Caki2 (cell line): ENCODE data around the gene SLC39A2. TPM values are rescaled to one million over a fixed set of nuclear protein-coding genes. Genes with fewer than 3 reads are reported as not detected.
"Not testable (repeated sequence)": the region's sequence is repeated elsewhere in the genome, so short reads cannot be mapped to it uniquely, and the experiment has no call there.

Source experiments
- DNase-seq: peaks from one replicate; pipeline ENCODE4 v3.0.0-alpha.2; 2015; ENCODE audit warnings: low read depth
- in situ Hi-C: cut with HindIII; loops from 2 replicates; pipeline ENCODE4 v1.10.0; 2016; ENCODE audit warnings: low sequenced_read_pairs, low pct_unique_long_range_greater_than_20kb, mixed read lengths
- total RNA-seq: library from RNA; depleted of rRNA; stranded (reverse); fragments of >200 nt; shearing (Covaris generic); gene quantifications from 2 replicates; pipeline ENCODE4 v1.2.3, GENCODE V29; 2014; ENCODE audit warnings: low replicate concordance; rRNA removed

SLC39A2 gene
- total RNA-seq, 1 experiment from 2014 or later, result 0.27 TPM

- in situ Hi-C loops, result no loop called here
- no peak for DNase-seq
These were observed 39.6 kb downstream of the SLC39A2 start for GRCh38 chr14:21038441-21039422.

- in situ Hi-C loops, result no loop called here
- peak; percentile 28 for DNase-seq
These were observed 40.7 kb downstream of the SLC39A2 start for GRCh38 chr14:21039585-21040369.

- in situ Hi-C loops, result no loop called here
These were observed 41.4 kb downstream of the SLC39A2 start for GRCh38 chr14:21040370-21040925.

GRCh38 chr14:21040941-21041340 lies 41.8 kb downstream of the SLC39A2 start:
- in situ Hi-C loops, DNase-seq: not testable (repeated sequence)

More at GRCh38 chr14:21040370-21040925, 41.4 kb downstream of the SLC39A2 start:
- DNase-seq, result no peak

GRCh38 chr14:21041676-21042433 lies 42.8 kb downstream of the SLC39A2 start, which contains the start of gene RNASE7:
Gene RNASE7, plus strand, starts transcription at chr14:21042362. Its CDS starts 631 bp downstream, at chr14:21042993.
- in situ Hi-C loops, result no loop called here
- no peak for DNase-seq

GRCh38 chr14:21042918-21043317 lies 43.8 kb downstream of the SLC39A2 start:
- no peak for DNase-seq
- in situ Hi-C loops, result no loop called here

GRCh38 chr14:21043387-21043973 lies 44.4 kb downstream of the SLC39A2 start:
- in situ Hi-C loops, result no loop called here
- no peak for DNase-seq

GRCh38 chr14:21043974-21044618 lies 45.0 kb downstream of the SLC39A2 start:
- in situ Hi-C loops, result no loop called here
- DNase-seq, result no peak

GRCh38 chr14:21047378-21047781 lies 48.3 kb downstream of the SLC39A2 start:
- DNase-seq, result no peak
- in situ Hi-C loops, result no loop called here

GRCh38 chr14:21048638-21049037 lies 49.5 kb downstream of the SLC39A2 start:
- DNase-seq, result no peak
- in situ Hi-C loops, result no loop called here

- in situ Hi-C loops, result no loop called here
- no peak for DNase-seq
These were observed 50.2 kb downstream of the SLC39A2 start for GRCh38 chr14:21049271-21049673.

GRCh38 chr14:21050597-21050996 lies 51.5 kb downstream of the SLC39A2 start:
- in situ Hi-C loops, result no loop called here
- DNase-seq, result no peak

Other genes with a start within 250 kb of the SLC39A2 start
- not detected in 2 replicates for gene EDDM3B, start 230.9 kb upstream of the SLC39A2 start, total RNA-seq
- gene RNASE6, start 218.0 kb upstream of the SLC39A2 start, total RNA-seq, result not detected in 2 replicates
- not detected in 2 replicates for gene RNASE1, start 196.4 kb upstream of the SLC39A2 start, total RNA-seq
- gene RNASE3, start 107.9 kb upstream of the SLC39A2 start, total RNA-seq, result not detected in 2 replicates
- gene RNASE2, start 43.8 kb upstream of the SLC39A2 start, total RNA-seq, result not detected in 2 replicates
- gene METTL17, start 9.3 kb upstream of the SLC39A2 start, total RNA-seq, result 82.5 and 93.9 TPM in 2 replicates
- gene NDRG2, start 25.8 kb downstream of the SLC39A2 start, total RNA-seq, result 14.4 and 31.3 TPM in 2 replicates
- not detected in 2 replicates for gene TPPP2, start 30.9 kb downstream of the SLC39A2 start, total RNA-seq
- gene RNASE13, start 35.5 kb downstream of the SLC39A2 start, total RNA-seq, result not detected in 2 replicates
- not detected in 2 replicates for gene RNASE7, start 43.1 kb downstream of the SLC39A2 start, total RNA-seq
- gene RNASE8, start 58.5 kb downstream of the SLC39A2 start, total RNA-seq, result not detected in 2 replicates
- gene ARHGEF40, start 71.0 kb downstream of the SLC39A2 start, total RNA-seq, result 32.4 and 35.9 TPM in 2 replicates
- 26.5 and 31.5 TPM in 2 replicates for gene ZNF219, start 99.4 kb downstream of the SLC39A2 start, total RNA-seq
- 0.20 TPM in 1 of 2 replicates, not detected in the other for gene TMEM253, start 101.8 kb downstream of the SLC39A2 start, total RNA-seq
- gene OR5AU1, start 156.8 kb downstream of the SLC39A2 start, total RNA-seq, result not detected in 2 replicates